Activated CD8-positive, alpha-beta T cell treated with anti-CD3 and anti-CD28 coated beads for 36 hours (primary cell): ENCODE measurements around the gene SLC31A1. TPM values are rescaled to one million over a fixed set of nuclear protein-coding genes. Genes with fewer than 3 reads are reported as not detected.
A peak's percentile ranks its signal among the peaks of the same experiment; 100 is the strongest.

Experiments
- ATAC-seq: fragments of 200-7000 bp; cut with Tn5 transposase; one replicate; pipeline ENCODE4 v1.10.0; 2021; ENCODE audit warnings: mild to moderate bottlenecking, moderate library complexity
- CTCF ChIA-PET: fragments of 350-600 bp; sonication (Branson Sonifier 250); formaldehyde crosslinking; loops from one replicate; lab custom pipeline; 2021; ENCODE audit warnings: antibody characterized with exemption; lab: Charles Lee
- POLR2A ChIA-PET: fragments of 350-600 bp; sonication (Branson Sonifier 250); formaldehyde crosslinking; loops from one replicate; lab custom pipeline; 2021; ENCODE audit warnings: antibody characterized with exemption; lab: Charles Lee
- DNase-seq: peaks from one replicate; pipeline ENCODE4 v3.0.0-alpha.2; 2020
- H3K27ac Mint-ChIP-seq: one replicate; pipeline ENCODE4 v1.8.0; 2021; ENCODE audit warnings: mild to moderate bottlenecking, mixed read lengths
- H3K27me3 Mint-ChIP-seq: one replicate; pipeline ENCODE4 v1.8.0; 2021; ENCODE audit warnings: mixed read lengths
- H3K36me3 Mint-ChIP-seq: one replicate; pipeline ENCODE4 v1.8.0; 2021; ENCODE audit warnings: low read depth, mixed read lengths
- H3K4me1 Mint-ChIP-seq: one replicate; pipeline ENCODE4 v1.8.0; 2021; ENCODE audit warnings: low read depth, mixed read lengths
- H3K4me3 Mint-ChIP-seq: one replicate; pipeline ENCODE4 v1.8.0; 2021; ENCODE audit warnings: mild to moderate bottlenecking, moderate library complexity, mixed read lengths
- H3K9me3 Mint-ChIP-seq: one replicate; pipeline ENCODE4 v1.8.0; 2021; ENCODE audit warnings: mixed read lengths
- intact Hi-C: fragments of 100-400 bp; cut with micrococcal nuclease; formaldehyde crosslinking; loops from one replicate; pipeline ENCODE4 v1.10.0; 2022
- total RNA-seq, 2 experiments: library from RNA; stranded (reverse); gene quantifications; one replicate each; pipeline ENCODE4 v1.2.3, GENCODE V29; 2021
- TF ChIP-seq, protein P1 (sequence below): fragments of 200-600 bp; IDR thresholded peaks from one replicate; pipeline ENCODE4 v1.8.0; 2022; ENCODE audit warnings: antibody characterized with exemption, mild to moderate bottlenecking

The SLC31A1 gene
- 10 to 100 TPM; 18.3 to 19.2 TPM for total RNA-seq

DNA sequence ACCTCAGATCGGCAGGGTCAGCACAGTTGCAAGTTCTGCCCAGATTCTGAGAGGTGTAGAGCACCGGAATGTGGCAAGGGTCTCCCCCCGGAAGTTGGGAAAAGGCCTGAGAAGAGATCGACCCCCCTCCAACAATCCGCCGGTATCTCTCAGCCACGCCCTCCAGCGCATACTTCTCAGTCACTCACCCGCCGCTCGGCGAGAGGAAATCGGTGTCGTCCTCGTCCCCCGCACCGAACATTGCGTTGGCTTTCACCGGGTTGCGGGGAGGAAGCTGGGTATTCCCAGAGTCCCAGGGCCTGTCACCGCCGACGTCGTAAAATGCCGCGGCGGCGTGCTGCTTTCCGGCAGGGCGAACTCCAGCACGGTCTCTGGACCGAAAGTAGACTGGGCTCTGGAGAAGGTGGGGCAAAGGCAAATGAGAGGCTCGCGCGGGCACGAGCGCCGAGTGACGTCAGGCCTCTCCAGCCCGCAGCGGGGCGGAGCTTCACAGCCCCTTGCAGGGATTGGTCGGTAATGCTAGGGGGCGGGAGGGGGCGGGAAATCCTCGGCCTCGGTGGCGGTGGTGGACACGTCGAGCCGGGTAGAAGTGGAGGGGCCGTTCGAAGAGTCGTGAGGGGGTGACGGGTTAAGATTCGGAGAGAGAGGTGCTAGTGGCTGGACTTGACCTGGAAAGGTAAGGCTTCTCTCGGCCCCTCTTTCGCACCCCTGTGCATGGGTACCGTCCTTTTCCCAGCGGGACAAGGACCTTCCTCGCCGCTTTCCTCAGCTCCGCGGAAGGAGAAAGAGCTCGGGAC is at the start of gene SLC31A1, which contains the start of gene FKBP15:
Gene SLC31A1, plus strand, starts transcription at position 542 of the 797 bp plus-strand sequence. CDS start 34,605 bp downstream, outside the sequence.
Gene FKBP15, minus strand, starts transcription at position 275 of the 797 bp plus-strand sequence. Its CDS starts 34 bp downstream, at position 241.
- TF ChIP-seq, protein P1, sequence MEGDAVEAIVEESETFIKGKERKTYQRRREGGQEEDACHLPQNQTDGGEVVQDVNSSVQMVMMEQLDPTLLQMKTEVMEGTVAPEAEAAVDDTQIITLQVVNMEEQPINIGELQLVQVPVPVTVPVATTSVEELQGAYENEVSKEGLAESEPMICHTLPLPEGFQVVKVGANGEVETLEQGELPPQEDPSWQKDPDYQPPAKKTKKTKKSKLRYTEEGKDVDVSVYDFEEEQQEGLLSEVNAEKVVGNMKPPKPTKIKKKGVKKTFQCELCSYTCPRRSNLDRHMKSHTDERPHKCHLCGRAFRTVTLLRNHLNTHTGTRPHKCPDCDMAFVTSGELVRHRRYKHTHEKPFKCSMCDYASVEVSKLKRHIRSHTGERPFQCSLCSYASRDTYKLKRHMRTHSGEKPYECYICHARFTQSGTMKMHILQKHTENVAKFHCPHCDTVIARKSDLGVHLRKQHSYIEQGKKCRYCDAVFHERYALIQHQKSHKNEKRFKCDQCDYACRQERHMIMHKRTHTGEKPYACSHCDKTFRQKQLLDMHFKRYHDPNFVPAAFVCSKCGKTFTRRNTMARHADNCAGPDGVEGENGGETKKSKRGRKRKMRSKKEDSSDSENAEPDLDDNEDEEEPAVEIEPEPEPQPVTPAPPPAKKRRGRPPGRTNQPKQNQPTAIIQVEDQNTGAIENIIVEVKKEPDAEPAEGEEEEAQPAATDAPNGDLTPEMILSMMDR: no peak
- ChIA-PET POLR2A (interaction anchor here (0.9 to 3.3 kb wide), 9 partner anchors 11 to 358 kb away, joined by 3 to 20 read pairs (median 4); partner anchors contain the start of genes CDC26 and PRPF4), CTCF (interaction anchor here (0.7 to 4.5 kb wide), 9 partner anchors 12 to 437 kb away, joined by 3 to 35 read pairs (median 4); partner anchors contain the start of genes CDC26 and PRPF4)
- H3K4me1 Mint-ChIP-seq: peaks cover 45% of the 10 kb centered on the region
- H3K27ac Mint-ChIP-seq: peak within 1 kb of the TSS; percentile 89
- intact Hi-C loops: no loop called here
- peak; percentile 98 for ATAC-seq
- H3K27me3 Mint-ChIP-seq: no peaks in the 10 kb centered on the region
- no peaks in the 10 kb centered on the region for H3K9me3 Mint-ChIP-seq
- H3K4me3 Mint-ChIP-seq: peak within 1 kb of the TSS; percentile 86
- peak; percentile 98 for DNase-seq
- H3K36me3 Mint-ChIP-seq: peaks cover 11% of the 10 kb centered on the region

GRCh38 chr9:113173341-113173740 is 48.0 kb upstream of the SLC31A1 start:
- DNase-seq (no peak), ATAC-seq (no peak)
- H3K27me3 Mint-ChIP-seq: no peaks in the 10 kb centered on the region
- ChIA-PET CTCF (interaction anchor here (1.0 to 3.7 kb wide), 3 partner anchors 13 to 386 kb away, joined by 3 to 15 read pairs (median 6); no protein-coding TSS in a partner anchor), POLR2A (interaction anchor here (1.7 kb wide), 1 partner anchor 18 kb away, joined by 6 read pairs; no protein-coding TSS in a partner anchor)
- intact Hi-C loops: no loop called here
- no peak overlapping the region for H3K4me3 Mint-ChIP-seq
- peaks cover 57% of the 10 kb centered on the region for H3K36me3 Mint-ChIP-seq
- peaks cover 8% of the 10 kb centered on the region for H3K9me3 Mint-ChIP-seq
- TF ChIP-seq, protein P1: no peak
- H3K27ac Mint-ChIP-seq: no peak overlapping the region
- H3K4me1 Mint-ChIP-seq: no peaks in the 10 kb centered on the region

GRCh38 chr9:113176803-113177202 is 44.5 kb upstream of the SLC31A1 start:
- DNase-seq (no peak), ATAC-seq (no peak)
- ChIA-PET CTCF (interaction anchor here (0.8 kb wide), 1 partner anchor 98 kb away, joined by 3 read pairs; no protein-coding TSS in a partner anchor), POLR2A (interaction anchor here (0.8 kb wide), 1 partner anchor 20 kb away, joined by 4 read pairs; no protein-coding TSS in a partner anchor)
- no peaks in the 10 kb centered on the region for H3K27me3 Mint-ChIP-seq
- no peak overlapping the region for H3K27ac Mint-ChIP-seq
- TF ChIP-seq, protein P1: no peak
- peaks cover 57% of the 10 kb centered on the region for H3K36me3 Mint-ChIP-seq
- peaks cover 8% of the 10 kb centered on the region for H3K9me3 Mint-ChIP-seq
- H3K4me3 Mint-ChIP-seq: no peak overlapping the region
- intact Hi-C loops: no loop called here
- H3K4me1 Mint-ChIP-seq: no peaks in the 10 kb centered on the region

GRCh38 chr9:113177251-113177650 is 44.1 kb upstream of the SLC31A1 start:
- intact Hi-C loops: no loop called here
- TF ChIP-seq, protein P1: no peak
- ATAC-seq (no peak), DNase-seq (no peak)
- Mint-ChIP-seq H3K27ac (no peak overlapping the region), H3K36me3 (peaks cover 57% of the 10 kb centered on the region), H3K27me3 (no peaks in the 10 kb centered on the region), H3K4me1 (no peaks in the 10 kb centered on the region), H3K4me3 (no peak overlapping the region), H3K9me3 (peaks cover 8% of the 10 kb centered on the region)
- ChIA-PET POLR2A (interaction anchor here (0.8 kb wide), 1 partner anchor 20 kb away, joined by 4 read pairs; no protein-coding TSS in a partner anchor), CTCF (no interaction called here)
